PC-3 (cell line): ENCODE measurements around the gene CHST11. TPM values are rescaled to one million over a fixed set of nuclear protein-coding genes. Genes with fewer than 3 reads are reported as not detected.

Experiments
- ATAC-seq: fragments of 200-7000 bp; cut with Tn5 transposase; 2 replicates; pipeline ENCODE4 v1.9.1; 2020; ENCODE audit warnings: mild to moderate bottlenecking, moderate library complexity
- BruUV-seq: library from RNA; stranded (reverse); fragments of 400-500 nt; replicated peaks from 2 replicates; lab custom pipeline; 2021; lab: Mats Ljungman, UMichigan
- CTCF ChIA-PET: fragments of 300-600 bp; sonication (Branson Sonifier 250); formaldehyde crosslinking; loops from one replicate; lab custom pipeline; 2022; ENCODE audit warnings: antibody characterized with exemption; lab: Charles Lee
- POLR2A ChIA-PET: fragments of 300-600 bp; sonication (Branson Sonifier 250); formaldehyde crosslinking; loops from one replicate; lab custom pipeline; 2022; ENCODE audit warnings: antibody characterized with exemption; ENCODE audit not compliant: unreplicated experiment; lab: Charles Lee
- DNase-seq: peaks from one replicate; pipeline ENCODE4 v3.0.0-alpha.2; 2015
- H2AFZ ChIP-seq: fragments of 300-600 bp; sonication (generic); 2 replicates; pipeline ENCODE4 v1.6.0; 2016; ENCODE audit warnings: antibody characterized with exemption, low read length
- H3F3A ChIP-seq: fragments of 300-600 bp; sonication (generic); one replicate; pipeline ENCODE4 v1.6.0; 2017; ENCODE audit warnings: antibody characterized with exemption, low read length, control low read depth, mild to moderate bottlenecking; ENCODE audit not compliant: unreplicated experiment
- H3K27ac ChIP-seq: fragments of 300-600 bp; sonication (generic); 2 replicates; pipeline ENCODE4 v1.5.1; 2016; ENCODE audit warnings: mild to moderate bottlenecking, low read length
- H3K27me3 ChIP-seq: fragments of 300-600 bp; sonication (generic); 2 replicates; pipeline ENCODE4 v1.6.1; 2016; ENCODE audit warnings: low read length, mixed read lengths
- H3K36me3 ChIP-seq: fragments of 300-600 bp; sonication (generic); 2 replicates; pipeline ENCODE4 v1.6.1; 2016; ENCODE audit warnings: low read depth, mixed run types, low read length, mixed read lengths
- H3K4me1 ChIP-seq: fragments of 300-600 bp; sonication (generic); 2 replicates; pipeline ENCODE4 v1.5.1; 2016; ENCODE audit warnings: low read length; ENCODE audit not compliant: insufficient read depth
- H3K4me2 ChIP-seq: fragments of 300-600 bp; sonication (generic); 2 replicates; pipeline ENCODE4 v1.6.0; 2016; ENCODE audit warnings: low read length
- H3K4me3 ChIP-seq: fragments of 300-600 bp; sonication (generic); 2 replicates; pipeline ENCODE4 v1.5.1; 2016; ENCODE audit warnings: mild to moderate bottlenecking, low read length, mixed read lengths
- H3K79me2 ChIP-seq: fragments of 300-600 bp; sonication (generic); 2 replicates; pipeline ENCODE4 v1.6.1; 2017; ENCODE audit warnings: low read length, mixed read lengths
- H3K9ac ChIP-seq: fragments of 300-600 bp; sonication (generic); 2 replicates; pipeline ENCODE4 v1.6.0; 2016; ENCODE audit warnings: mild to moderate bottlenecking, low read length
- H3K9me2 ChIP-seq: fragments of 300-600 bp; sonication (generic); replicated peaks from 2 replicates; pipeline ENCODE4 v1.6.1; 2016; ENCODE audit warnings: mixed run types, low read length, mixed read lengths
- H3K9me3 ChIP-seq: fragments of 300-600 bp; sonication (generic); 2 replicates; pipeline ENCODE4 v1.6.1; 2016; ENCODE audit warnings: low read length, mixed read lengths
- H4K20me1 ChIP-seq: fragments of 300-600 bp; sonication (generic); 2 replicates; pipeline ENCODE4 v1.6.1; 2016; ENCODE audit warnings: low read length, mixed read lengths
- CTCF ChIP-seq: fragments of 300-600 bp; sonication (generic); conservative IDR thresholded peaks from 2 replicates; pipeline ENCODE4 v1.5.1; 2017; ENCODE audit warnings: antibody characterized with exemption, low read depth, mild to moderate bottlenecking, low read length
- EZH2 ChIP-seq: fragments of 300-600 bp; sonication (generic); IDR thresholded peaks from one replicate; pipeline ENCODE4 v1.6.1; 2017; ENCODE audit warnings: antibody characterized with exemption, mild to moderate bottlenecking, low read length; ENCODE audit not compliant: unreplicated experiment
- EZH2phosphoT487 ChIP-seq: fragments of 300-600 bp; sonication (generic); IDR thresholded peaks from 2 replicates; pipeline ENCODE4 v1.6.1; 2018; ENCODE audit warnings: mild to moderate bottlenecking, antibody characterized with exemption, low read length, borderline replicate concordance
- intact Hi-C: fragments of 100-400 bp; cut with micrococcal nuclease; formaldehyde crosslinking; loops from 2 replicates; pipeline ENCODE4 v1.9.0; 2023
- total RNA-seq: library from RNA; depleted of rRNA; stranded (reverse); fragments of >200 nt; gene quantifications from 2 replicates; pipeline ENCODE4 v1.2.3, GENCODE V29; 2014

Gene CHST11
- total RNA-seq, 1 experiment from 2014 or later, result 53.5 TPM

- no peaks in the 10 kb centered on the region for H4K20me1 ChIP-seq
- DNase-seq (no peak), ATAC-seq (no peak)
- H3K27ac ChIP-seq, result no peak overlapping the region
- no peaks in the 10 kb centered on the region for H3K9me2 ChIP-seq
- intact Hi-C loops, result no loop called here
- TF ChIP-seq CTCF (no peak), EZH2 (no peak), EZH2phosphoT487 (no peak)
- H3K36me3 ChIP-seq, result peaks cover 4% of the 10 kb centered on the region; the same call in 1 of the 2 replicates
- no TSS peak for BruUV-seq
- no peaks in the 10 kb centered on the region for H3K9me3 ChIP-seq
- H3K79me2 ChIP-seq, result no peaks in the 10 kb centered on the region
- peaks cover 10% of the 10 kb centered on the region for H3K4me1 ChIP-seq
- no peaks in the 10 kb centered on the region for H3F3A ChIP-seq
- H3K27me3 ChIP-seq, result no peaks in the 10 kb centered on the region
- ChIA-PET POLR2A (no interaction called here), CTCF (no interaction called here)
- H3K4me2 ChIP-seq, result no peak overlapping the region
- H2AFZ ChIP-seq, result no peak overlapping the region
- no peak overlapping the region for H3K9ac ChIP-seq
- H3K4me3 ChIP-seq, result no peak overlapping the region
These were observed 302.0 kb downstream of the CHST11 start for GRCh38 chr12:104758771-104759170.

- no peak overlapping the region for H3K9ac ChIP-seq
- no peak overlapping the region for H3K4me2 ChIP-seq
- peaks cover 4% of the 10 kb centered on the region; the same call in 1 of the 2 replicates for H3K36me3 ChIP-seq
- no peaks in the 10 kb centered on the region for H3K79me2 ChIP-seq
- H3K9me3 ChIP-seq, result no peaks in the 10 kb centered on the region
- no peak overlapping the region for H2AFZ ChIP-seq
- no peaks in the 10 kb centered on the region for H3K9me2 ChIP-seq
- H3K27ac ChIP-seq, result no peak overlapping the region
- no TSS peak for BruUV-seq
- H3K4me3 ChIP-seq, result no peak overlapping the region
- POLR2A ChIA-PET, result no interaction called here
- no peaks in the 10 kb centered on the region for H3F3A ChIP-seq
- H3K27me3 ChIP-seq, result no peaks in the 10 kb centered on the region
- no peaks in the 10 kb centered on the region for H4K20me1 ChIP-seq
- intact Hi-C loops, result loop anchor here (10.0 kb wide), 2 partner anchors 56 to 86 kb away; no protein-coding TSS in a partner anchor
- TF ChIP-seq CTCF (0 out of 2 replicates have a peak, but pooled peaks have one; percentile 14), EZH2 (no peak), EZH2phosphoT487 (no peak)
- CTCF ChIA-PET, result no interaction called here
- ATAC-seq (peak; percentile 16; the same call in 1 of the 2 replicates), DNase-seq (no peak)
- peaks cover 10% of the 10 kb centered on the region for H3K4me1 ChIP-seq
These were observed 304.3 kb downstream of the CHST11 start for GRCh38 chr12:104761091-104761490.

GRCh38 chr12:104761611-104762010 is 304.9 kb downstream of the CHST11 start:
- no peak for TF ChIP-seq EZH2phosphoT487
- no peak for TF ChIP-seq EZH2
- no peak for TF ChIP-seq CTCF
- Histone ChIP-seq H3F3A (no peaks in the 10 kb centered on the region), H3K79me2 (no peaks in the 10 kb centered on the region), H3K4me2 (no peak overlapping the region), H4K20me1 (no peaks in the 10 kb centered on the region), H3K36me3 (peaks cover 4% of the 10 kb centered on the region; the same call in 1 of the 2 replicates), H3K9me2 (no peaks in the 10 kb centered on the region), H3K4me1 (peaks cover 10% of the 10 kb centered on the region), H3K4me3 (no peak overlapping the region), H3K9ac (no peak overlapping the region), H3K9me3 (no peaks in the 10 kb centered on the region), H2AFZ (no peak overlapping the region), H3K27me3 (no peaks in the 10 kb centered on the region), H3K27ac (no peak overlapping the region)
- intact Hi-C loops, result loop anchor here (10.0 kb wide), 2 partner anchors 57 to 87 kb away; no protein-coding TSS in a partner anchor
- no TSS peak for BruUV-seq
- DNase-seq (no peak), ATAC-seq (no peak)
- ChIA-PET CTCF (no interaction called here), POLR2A (interaction anchor here (0.7 kb wide), 1 partner anchor 85 kb away, joined by 4 read pairs; no protein-coding TSS in a partner anchor)
